ENCODE measurements around the gene MCAT. TPM values are rescaled to one million over a fixed set of nuclear protein-coding genes. Genes with fewer than 3 reads are reported as not detected.
A peak's percentile ranks its signal among the peaks of the same experiment; 100 is the strongest.

Gene MCAT
- total RNA-seq, 1 experiment from 2014 or later = 18.8 TPM

GRCh38 chr22:43187171-43188099, 44.2 kb upstream of the MCAT start:
- Mint-ChIP-seq H3K4me1 (ENCODE audit: insufficient read depth, unreplicated experiment) (peaks cover 14% of the 10 kb centered on the region), H3K27me3 (ENCODE audit: insufficient read depth, unreplicated experiment) (no peaks in the 10 kb centered on the region), H3K9me3 (ENCODE audit: unreplicated experiment) (no peaks in the 10 kb centered on the region), H3K4me3 (ENCODE audit: unreplicated experiment) (peak overlapping the region; percentile 80), H3K36me3 (ENCODE audit: insufficient read depth, unreplicated experiment) (peaks cover 16% of the 10 kb centered on the region), H3K27ac (ENCODE audit: low read depth, unreplicated experiment) (peak overlapping the region; percentile 96)
- intact Hi-C loops (cut with micrococcal nuclease) = no loop called here
- ChIA-PET CTCF (interaction anchor here (0.6 to 1.1 kb wide), 7 partner anchors 15 to 756 kb away, joined by 3 to 5 read pairs (median 3); no protein-coding TSS in a partner anchor), POLR2A (interaction anchor here (0.6 to 5.2 kb wide), 17 partner anchors 9 to 625 kb away, joined by 3 to 33 read pairs (median 5); partner anchors contain the start of genes EFCAB6, MCAT and TSPO)
- peak; percentile 93 for DNase-seq (ENCODE audit: unreplicated experiment)
- TF ChIP-seq CTCF (IDR thresholded peaks at IDR 0.05; ENCODE audit: unreplicated experiment) = peak; percentile 56
- no TSS peak for BruUV-seq (replicated peaks)

DNA sequence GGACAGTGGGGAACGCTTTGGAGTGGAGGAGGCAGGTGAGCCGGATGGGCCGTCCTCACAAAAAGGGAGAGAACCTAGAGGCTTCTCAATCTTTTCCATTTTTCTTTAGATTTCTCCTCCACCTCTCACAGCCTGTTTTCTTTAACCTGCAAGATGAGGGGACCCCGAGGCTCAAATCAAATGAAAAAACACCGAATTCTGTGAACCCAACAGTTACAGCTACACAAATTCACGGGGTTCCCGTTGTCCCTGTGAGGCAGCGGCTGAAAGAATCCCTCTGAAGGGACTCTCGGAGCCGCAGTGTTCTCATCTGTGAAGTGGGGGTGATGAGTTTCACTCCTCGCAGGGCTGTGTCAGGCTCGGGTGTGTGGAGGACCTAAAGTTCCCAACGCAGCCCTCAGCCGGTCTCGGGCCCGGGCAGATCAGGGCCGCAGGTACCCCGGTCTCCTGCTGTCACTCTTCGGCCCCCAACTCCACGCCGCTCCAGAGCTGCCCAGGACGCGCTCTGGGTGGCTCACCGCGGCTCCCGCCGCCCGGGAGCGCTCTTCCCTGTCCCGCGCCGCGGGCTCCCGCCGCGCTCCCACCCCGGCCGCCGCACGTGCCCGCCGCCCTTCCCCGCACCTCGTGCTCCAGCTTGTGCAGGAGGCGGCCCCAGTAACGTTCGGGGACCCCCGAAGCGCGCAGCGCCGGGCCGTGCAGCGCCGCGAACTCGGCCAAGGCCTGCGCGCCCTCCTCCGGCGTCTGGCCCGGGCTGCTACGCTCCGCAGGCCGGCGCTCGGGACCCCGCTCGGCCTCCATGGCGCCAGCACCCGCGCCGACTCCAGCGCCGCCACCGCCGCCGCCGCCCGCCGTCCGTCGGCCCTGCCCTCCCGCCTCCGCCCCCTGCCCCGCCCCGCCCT, 43.3 kb upstream of the MCAT start, which contains the start of gene TTLL12:
TTLL12 (minus strand) TSS at position 863 of the 899 bp plus-strand sequence; CDS start at position 798, 65 bp downstream.
- TF ChIP-seq CTCF (IDR thresholded peaks at IDR 0.05; ENCODE audit: unreplicated experiment) = no peak
- TSS peak; percentile 16 for BruUV-seq (replicated peaks)
- DNase-seq (ENCODE audit: unreplicated experiment) = peak; percentile 38
- Mint-ChIP-seq H3K4me3 (ENCODE audit: unreplicated experiment) (peak within 1 kb of the TSS; percentile 80), H3K36me3 (ENCODE audit: insufficient read depth, unreplicated experiment) (peaks cover 17% of the 10 kb centered on the region), H3K27ac (ENCODE audit: low read depth, unreplicated experiment) (peak within 1 kb of the TSS; percentile 96), H3K9me3 (ENCODE audit: unreplicated experiment) (no peaks in the 10 kb centered on the region), H3K27me3 (ENCODE audit: insufficient read depth, unreplicated experiment) (no peaks in the 10 kb centered on the region), H3K4me1 (ENCODE audit: insufficient read depth, unreplicated experiment) (peaks cover 14% of the 10 kb centered on the region)
- intact Hi-C loops (cut with micrococcal nuclease) = no loop called here
- CTCF ChIA-PET = interaction anchor here (0.5 to 1.1 kb wide), 3 partner anchors 522 to 757 kb away, joined by 3 to 5 read pairs (median 3); no protein-coding TSS in a partner anchor
- POLR2A ChIA-PET = interaction anchor here (0.6 to 5.2 kb wide), 12 partner anchors 9 to 1676 kb away, joined by 3 to 33 read pairs (median 6); partner anchors contain the start of genes MCAT and TSPO

- Mint-ChIP-seq H3K27me3 (ENCODE audit: insufficient read depth, unreplicated experiment) (no peaks in the 10 kb centered on the region), H3K36me3 (ENCODE audit: insufficient read depth, unreplicated experiment) (peaks cover 24% of the 10 kb centered on the region), H3K27ac (ENCODE audit: low read depth, unreplicated experiment) (peak overlapping the region; percentile 27), H3K4me1 (ENCODE audit: insufficient read depth, unreplicated experiment) (peaks cover 14% of the 10 kb centered on the region), H3K4me3 (ENCODE audit: unreplicated experiment) (peak overlapping the region; percentile 74), H3K9me3 (ENCODE audit: unreplicated experiment) (no peaks in the 10 kb centered on the region)
- intact Hi-C loops (cut with micrococcal nuclease) = no loop called here
- ChIA-PET POLR2A (interaction anchor here (0.7 to 5.2 kb wide), 3 partner anchors 22 to 1677 kb away, joined by 3 to 33 read pairs (median 23); partner anchors contain the start of gene TSPO), CTCF (no interaction called here)
- no peak for TF ChIP-seq CTCF (IDR thresholded peaks at IDR 0.05; ENCODE audit: unreplicated experiment)
- no TSS peak for BruUV-seq (replicated peaks)
- peak; percentile 65 for DNase-seq (ENCODE audit: unreplicated experiment)
These were observed 42.7 kb upstream of the MCAT start for GRCh38 chr22:43185860-43186261.

Measured in MCF 10A (cell line).